Measurements from ENCODE around the gene OSR1. TPM values are rescaled to one million over a fixed set of nuclear protein-coding genes. Genes with fewer than 3 reads are reported as not detected.

The OSR1 gene
- total and polyA plus RNA-seq, 2 of the 4 experiments (the other 2 are of a cell fraction): 12.4 to 48.0 TPM

GRCh38 chr2:19320813-19321212 is 37.6 kb downstream of the OSR1 start:
- H2AFZ ChIP-seq (replicated peaks; ENCODE audit: low read length, poor library complexity): no peak overlapping the region
- no peak overlapping the region for H3K14ac ChIP-seq (replicated peaks; ENCODE audit: low read depth, low read length)
- TF ChIP-seq CEBPB (IDR thresholded peaks at IDR 0.05; ENCODE audit: low read depth, low read length): no peak
- no peak for TF ChIP-seq NFE2L2 (IDR thresholded peaks at IDR 0.05; ENCODE audit: low read depth, low read length)
- TF ChIP-seq BHLHE40 (IDR thresholded peaks at IDR 0.05; ENCODE audit: low read depth, low read length): no peak
- no peak for TF ChIP-seq CTCF (conservative IDR thresholded peaks at IDR 0.05; ENCODE audit: low read depth, low read length)
- TF ChIP-seq POLR2A (IDR thresholded peaks at IDR 0.05; ENCODE audit: low read depth, low read length): no peak
- no peak for TF ChIP-seq MAFK (IDR thresholded peaks at IDR 0.05; ENCODE audit: low read depth, low read length)
- no peak for TF ChIP-seq ELK1 (IDR thresholded peaks at IDR 0.05; ENCODE audit: borderline replicate concordance, low read depth, low read length)
- no peak for TF ChIP-seq RCOR1 (IDR thresholded peaks at IDR 0.05; ENCODE audit: insufficient replicate concordance, low read length)
- TF ChIP-seq FOS (IDR thresholded peaks at IDR 0.05; ENCODE audit: low read depth, low read length): no peak
- TF ChIP-seq MAZ (IDR thresholded peaks at IDR 0.05; ENCODE audit: borderline replicate concordance, low read depth, low read length): no peak
- no peak for TF ChIP-seq RAD21 (IDR thresholded peaks at IDR 0.05; ENCODE audit: low read length)
- TF ChIP-seq CHD1 (IDR thresholded peaks at IDR 0.05; ENCODE audit: low read depth, low read length): no peak
- no peak for TF ChIP-seq USF2 (IDR thresholded peaks at IDR 0.05; ENCODE audit: low read depth, low read length)
- TF ChIP-seq SMC3 (IDR thresholded peaks at IDR 0.05; ENCODE audit: low read depth, low read length): no peak
- H2BK5ac ChIP-seq (ENCODE audit: low read depth, low read length, poor library complexity, severe bottlenecking): no peak overlapping the region
- H2BK20ac ChIP-seq (ENCODE audit: low read depth, low read length): no peak overlapping the region
- no peak overlapping the region for H4K5ac ChIP-seq (ENCODE audit: low read depth, low read length)
- no peak overlapping the region for H3K9ac ChIP-seq (ENCODE audit: low read depth, low read length)
- no TSS peak for BruUV-seq (replicated peaks)
- no peak overlapping the region for H3K56ac ChIP-seq (ENCODE audit: extremely low read depth, insufficient read depth, low read length)
- no peak overlapping the region for H4K8ac ChIP-seq (ENCODE audit: low read depth in 2 of 2, low read length in 2 of 2)
- in situ Hi-C loops (cut with MboI; ENCODE audit: low sequenced_read_pairs): no loop called here
- no peak overlapping the region for H3K18ac ChIP-seq (ENCODE audit: low read depth, low read length)
- intact Hi-C loops (cut with micrococcal nuclease): no loop called here
- ChIA-PET CTCF (no interaction called here), POLR2A (ENCODE audit: unreplicated experiment) (no interaction called here)
- peaks cover 2% of the 10 kb centered on the region; the same call in 1 of the 2 replicates for H3K9me3 ChIP-seq (ENCODE audit: control insufficient read depth, insufficient read depth, low read length)
- H3K27ac ChIP-seq (ENCODE audit: insufficient read depth, low read length): no peak overlapping the region
- H3K9me1 ChIP-seq (ENCODE audit: insufficient read depth, low read length): no peaks in the 10 kb centered on the region
- no peak overlapping the region for H2AK5ac ChIP-seq (ENCODE audit: low read depth, low read length)
- no peak overlapping the region for H3K23ac ChIP-seq (ENCODE audit: low read depth, low read length)
- H3K79me1 ChIP-seq (ENCODE audit: low read depth in 1 of 2, low read length in 2 of 2): no peaks in the 10 kb centered on the region
- DNase-seq (peak; percentile 50), ATAC-seq (ENCODE audit: low read depth) (peak; percentile 66)
- H3K36me3 ChIP-seq (ENCODE audit: control insufficient read depth, insufficient read depth, low read length): peaks cover 3% of the 10 kb centered on the region
- no peak overlapping the region for H4K91ac ChIP-seq (ENCODE audit: insufficient read depth, low read depth, low read length)
- no peaks in the 10 kb centered on the region for H3K27me3 ChIP-seq (ENCODE audit: control insufficient read depth, insufficient read depth, low read length)
- no peak overlapping the region for H3K4me2 ChIP-seq (ENCODE audit: low read depth, low read length)
- H2AK9ac ChIP-seq (replicated peaks; ENCODE audit: low read depth, low read length, poor library complexity): no peak overlapping the region
- no peaks in the 10 kb centered on the region for H3K4me1 ChIP-seq (ENCODE audit: control insufficient read depth, insufficient read depth, low read length)
- dilution Hi-C loops (cut with HindIII; ENCODE audit: low sequenced_read_pairs, unreplicated experiment): no loop called here
- H3K4me3 ChIP-seq (ENCODE audit: insufficient read depth, low read depth, low read length): no peak overlapping the region
- no peak overlapping the region for H2BK15ac ChIP-seq (ENCODE audit: low read depth, low read length)
- no peaks in the 10 kb centered on the region for H4K20me1 ChIP-seq (ENCODE audit: insufficient read depth, low read length)
- H3K4ac ChIP-seq (ENCODE audit: low read depth, low read length): no peak overlapping the region
- no peak overlapping the region for H2BK120ac ChIP-seq (ENCODE audit: low read depth, low read length)
- no CpG with 5 or more reads among the region's 1 CpG for WGBS, 2 experiments (ENCODE audit: extremely low coverage in 2 of 2, insufficient read length in 1 of 2)

Measured in IMR-90 (cell line).